HCT116 (cell line): ENCODE data around the gene MX2. TPM values are rescaled to one million over a fixed set of nuclear protein-coding genes. Genes with fewer than 3 reads are reported as not detected.

ENCODE experiments used
- ATAC-seq: fragments of 200-7000 bp; cut with Tn5 transposase; 2 replicates; pipeline ENCODE4 v1.9.1; 2020; ENCODE audit warnings: mild to moderate bottlenecking, moderate library complexity
- BruUV-seq: library from RNA; stranded (reverse); fragments of 400-500 nt; replicated peaks from 2 replicates; lab custom pipeline; 2021; lab: Mats Ljungman, UMichigan
- CTCF ChIA-PET: fragments of 300-600 bp; sonication (Branson Sonifier 250); formaldehyde crosslinking; loops from one replicate; lab custom pipeline; 2021; ENCODE audit warnings: antibody characterized with exemption; lab: Charles Lee
- POLR2A ChIA-PET: fragments of 300-600, 350-600 bp; sonication (Branson Sonifier 250); formaldehyde crosslinking; loops from one replicate; lab custom pipeline; 2021; ENCODE audit warnings: antibody characterized with exemption; lab: Charles Lee
- RAD21 ChIA-PET, 2 experiments: fragments of 300-600 bp; sonication (Branson Sonifier 250); formaldehyde crosslinking; loops; one replicate each; lab custom pipeline; 2023; ENCODE audit warnings: low total read pairs in 2 of 2; ENCODE audit not compliant: uncharacterized antibody in 2 of 2, unreplicated experiment in 2 of 2, low non-redundant PET in 1 of 2; lab: Charles Lee
- DNase-seq: peaks from one replicate; pipeline ENCODE4 v3.0.0-alpha.2; 2010; ENCODE audit warnings: low read depth, low spot score
- H2AFZ ChIP-seq: fragments of 200-600 bp; shearing (Covaris generic), sonication (generic); 2 replicates; pipeline ENCODE4 v1.6.1; 2017; ENCODE audit warnings: low read depth, mixed run types, mixed read lengths, antibody characterized with exemption, low read length; ENCODE audit not compliant: poor library complexity, severe bottlenecking
- H3K27ac ChIP-seq: 2 replicates; pipeline ENCODE4 v1.5.1; 2012; ENCODE audit warnings: low read depth, low read length
- H3K27me3 ChIP-seq: fragments of 200-600 bp; sonication (generic); 2 replicates; pipeline ENCODE4 v1.6.1; 2016; ENCODE audit warnings: mixed run types, low read length, mixed read lengths; ENCODE audit not compliant: insufficient read depth
- H3K36me3 ChIP-seq, 2 experiments: fragments of 200-500 bp in 1 of 2; fragments of 200-600 bp in 1 of 2; sonication (Bioruptor generic) in 1 of 2; sonication (generic) in 1 of 2; 2 replicates each; pipeline versions ENCODE4 v1.5.1 to v1.6.1; 2014 to 2016; ENCODE audit warnings: low read length in 2 of 2, inconsistent platforms in 1 of 2, mixed read lengths in 1 of 2, mixed run types in 1 of 2; ENCODE audit not compliant: insufficient read depth in 2 of 2, control insufficient read depth in 1 of 2
- H3K4me1 ChIP-seq, 2 experiments: fragments of 200-600 bp in 1 of 2; sonication (generic) in 1 of 2; 2 replicates each; pipeline versions ENCODE4 v1.5.1 to v1.6.1; 2012 to 2017; ENCODE audit warnings: low read length in 2 of 2, inconsistent platforms in 1 of 2, mild to moderate bottlenecking in 1 of 2, mixed read lengths in 1 of 2, mixed run types in 1 of 2, moderate library complexity in 1 of 2; ENCODE audit not compliant: insufficient read depth in 2 of 2, control insufficient read depth in 1 of 2
- H3K4me2 ChIP-seq: fragments of 200-600 bp; sonication (generic); 2 replicates; pipeline ENCODE4 v1.6.1; 2017; ENCODE audit warnings: mixed run types, low read length, mixed read lengths
- H3K4me3 ChIP-seq, 2 experiments: fragments of 200-600 bp in 1 of 2; sonication (generic) in 1 of 2; replicated peaks in 1 of 2; 2 replicates each; pipeline ENCODE4 v1.5.1; 2011 to 2016; ENCODE audit warnings: low read length in 2 of 2, control low read depth in 1 of 2, low read depth in 1 of 2, mild to moderate bottlenecking in 1 of 2, mixed read lengths in 1 of 2, mixed run types in 1 of 2
- H3K79me2 ChIP-seq: fragments of 200-600 bp; sonication (generic); 2 replicates; pipeline ENCODE4 v1.6.1; 2017; ENCODE audit warnings: mild to moderate bottlenecking, mixed run types, low read length, moderate library complexity, mixed read lengths; ENCODE audit not compliant: insufficient read depth
- H3K9ac ChIP-seq: fragments of 200-600 bp; sonication (generic); 2 replicates; pipeline ENCODE4 v1.6.1; 2016; ENCODE audit warnings: low read length, mixed read lengths
- H3K9me2 ChIP-seq: fragments of 200-600 bp; sonication (generic), shearing (Covaris generic); 2 replicates; pipeline ENCODE4 v1.6.1; 2017; ENCODE audit warnings: mixed run types, mild to moderate bottlenecking, moderate library complexity; ENCODE audit not compliant: insufficient read depth
- H3K9me3 ChIP-seq, 2 experiments: fragments of 200-500 bp in 1 of 2; fragments of 200-600 bp in 1 of 2; sonication (Bioruptor generic) in 1 of 2; sonication (generic) in 1 of 2; 2 replicates each; pipeline ENCODE4 v1.6.1; 2014 to 2017; ENCODE audit warnings: low read length in 2 of 2, mixed read lengths in 2 of 2, inconsistent platforms in 1 of 2, low read depth in 1 of 2, mild to moderate bottlenecking in 1 of 2, mixed run types in 1 of 2, moderate library complexity in 1 of 2; ENCODE audit not compliant: control insufficient read depth in 1 of 2, insufficient read depth in 1 of 2
- H4K20me1 ChIP-seq: fragments of 200-600 bp; sonication (generic), shearing (Covaris generic); 2 replicates; pipeline ENCODE4 v1.6.1; 2017; ENCODE audit warnings: mixed run types, mild to moderate bottlenecking, moderate library complexity; ENCODE audit not compliant: insufficient read depth
- ATF3 ChIP-seq: IDR thresholded peaks from 2 replicates; pipeline ENCODE4 v1.6.1; 2012
- CBX3 ChIP-seq: IDR thresholded peaks from 2 replicates; pipeline ENCODE4 v1.6.1; 2012; ENCODE audit warnings: low read depth
- CEBPB ChIP-seq: IDR thresholded peaks from 2 replicates; pipeline ENCODE4 v1.6.1; 2012; ENCODE audit warnings: low read depth
- CTCF ChIP-seq, 3 experiments: fragments of 200-600 bp in 1 of 3; sonication (generic) in 1 of 3; IDR thresholded peaks in 2 of 3; conservative IDR thresholded peaks in 1 of 3; 2 replicates each; pipeline ENCODE4 v1.5.1; 2012 to 2017; ENCODE audit warnings: low read depth in 2 of 3, low read length in 2 of 3, antibody characterized with exemption in 1 of 3, borderline replicate concordance in 1 of 3, control low read depth in 1 of 3, mild to moderate bottlenecking in 1 of 3, mixed read lengths in 1 of 3, mixed run types in 1 of 3, moderate library complexity in 1 of 3; ENCODE audit not compliant: insufficient read depth in 1 of 3
- ELF1 ChIP-seq: IDR thresholded peaks from 2 replicates; pipeline ENCODE4 v1.6.1; 2012; ENCODE audit warnings: low read depth, borderline replicate concordance
- EZH2phosphoT487 ChIP-seq: fragments of 200-600 bp; IDR thresholded peaks from 2 replicates; pipeline ENCODE4 v1.6.1; 2018; ENCODE audit warnings: antibody characterized with exemption, borderline replicate concordance
- FOSL1 ChIP-seq: IDR thresholded peaks from 2 replicates; pipeline ENCODE4 v1.6.1; 2012; ENCODE audit warnings: low read depth
- MAX ChIP-seq: IDR thresholded peaks from 2 replicates; pipeline ENCODE4 v1.6.1; 2012
- POLR2A ChIP-seq: IDR thresholded peaks from 2 replicates; pipeline ENCODE4 v1.7.0; 2011; ENCODE audit warnings: borderline replicate concordance; ENCODE audit not compliant: insufficient read depth, insufficient read length; ENCODE audit errors: extremely low read depth
- RAD21 ChIP-seq: IDR thresholded peaks from 2 replicates; pipeline ENCODE4 v1.6.1; 2012; ENCODE audit warnings: low read depth, mild to moderate bottlenecking
- SIN3A ChIP-seq: IDR thresholded peaks from 2 replicates; pipeline ENCODE4 v1.6.1; 2012; ENCODE audit warnings: low read depth
- TCF7L2 ChIP-seq: IDR thresholded peaks from 2 replicates; pipeline ENCODE4 v1.7.0; 2011; ENCODE audit warnings: borderline replicate concordance, inconsistent platforms; ENCODE audit not compliant: insufficient read depth, insufficient read length; ENCODE audit errors: extremely low read depth
- YY1 ChIP-seq: IDR thresholded peaks from 2 replicates; pipeline ENCODE4 v1.6.1; 2011; ENCODE audit warnings: low read length, low read depth, moderate library complexity, mild to moderate bottlenecking; ENCODE audit not compliant: insufficient replicate concordance; ENCODE audit errors: extremely low read depth
- intact Hi-C: fragments of 100-400 bp; cut with micrococcal nuclease; formaldehyde crosslinking; loops from 2 replicates; pipeline ENCODE4 v1.10.0; 2022
- total RNA-seq: library from RNA; stranded (reverse); gene quantifications from one replicate; pipeline ENCODE4 v1.2.1, GENCODE V29; 2021; ENCODE audit not compliant: unreplicated experiment

MX2 gene
- total RNA-seq, 1 experiment from 2014 or later, result 0.22 TPM

- H3K9ac ChIP-seq, result no peak overlapping the region
- no peak overlapping the region for H2AFZ ChIP-seq
- RAD21 ChIA-PET, result no interaction called here
- DNase-seq, result no peak
- CTCF ChIA-PET, result no interaction called here
- no peaks in the 10 kb centered on the region for H3K36me3 ChIP-seq
- no peaks in the 10 kb centered on the region for H3K9me3 ChIP-seq
- no peaks in the 10 kb centered on the region for H4K20me1 ChIP-seq
- H3K4me2 ChIP-seq, result no peak overlapping the region
- ATAC-seq, result no peak
- H3K4me3 ChIP-seq, result no peak overlapping the region
- no peak overlapping the region for H3K27ac ChIP-seq
- TF ChIP-seq EZH2phosphoT487 (no peak), YY1 (no peak), SIN3A (no peak), ATF3 (no peak), POLR2A (no peak), CBX3 (no peak), FOSL1 (no peak), TCF7L2 (no peak), CEBPB (no peak)
- TF ChIP-seq, all 23 proteins: peak for 0
- POLR2A ChIA-PET, result no interaction called here
- BruUV-seq, result no TSS peak
- no peaks in the 10 kb centered on the region for H3K4me1 ChIP-seq
- H3K27me3 ChIP-seq, result peaks cover 60% of the 10 kb centered on the region
- H3K79me2 ChIP-seq, result no peaks in the 10 kb centered on the region
- intact Hi-C loops, result no loop called here
- no peaks in the 10 kb centered on the region for H3K9me2 ChIP-seq
Observed at GRCh38 chr21:41399246-41399800, 37.5 kb downstream of the MX2 start.

GRCh38 chr21:41402231-41402630, 40.4 kb downstream of the MX2 start:
- BruUV-seq, result no TSS peak
- POLR2A ChIA-PET, result no interaction called here

More at GRCh38 chr21:41402231-41402630, 40.4 kb downstream of the MX2 start:
- RAD21 ChIA-PET, result no interaction called here
- Histone ChIP-seq H3K27ac (no peak overlapping the region), H2AFZ (no peak overlapping the region), H4K20me1 (no peaks in the 10 kb centered on the region), H3K4me3 (no peak overlapping the region), H3K9me3 (no peaks in the 10 kb centered on the region), H3K9ac (no peak overlapping the region), H3K79me2 (no peaks in the 10 kb centered on the region), H3K36me3 (no peaks in the 10 kb centered on the region), H3K4me2 (no peak overlapping the region), H3K9me2 (no peaks in the 10 kb centered on the region), H3K4me1 (no peaks in the 10 kb centered on the region), H3K27me3 (peaks cover 45% of the 10 kb centered on the region; the same call in 1 of the 2 replicates)
- TF ChIP-seq TCF7L2 (no peak), MAX (no peak), YY1 (no peak), CTCF (IDR thresholded peaks at IDR 0.05 in 2 of 3, conservative IDR thresholded peaks at IDR 0.05 in 1 of 3; ENCODE audit: borderline replicate concordance in 1 of 3, insufficient read depth in 1 of 3, low read depth in 2 of 3, low read length in 2 of 3) (no peak), EZH2phosphoT487 (no peak), RAD21 (no peak), ELF1 (no peak), CBX3 (no peak)
- DNase-seq (no peak), ATAC-seq (no peak)
- CTCF ChIA-PET, result no interaction called here
- intact Hi-C loops, result no loop called here
